H1 (cell line): ENCODE measurements around the gene ACTR3C. TPM values are rescaled to one million over a fixed set of nuclear protein-coding genes. Genes with fewer than 3 reads are reported as not detected.

Experiments
- CTCF ChIA-PET: fragments of 300-600 bp; sonication (Branson Sonifier 250); formaldehyde crosslinking; loops from one replicate; lab custom pipeline; 2021; ENCODE audit not compliant: partially characterized antibody; lab: Charles Lee
- POLR2A ChIA-PET: fragments of 300-600 bp; sonication (Branson Sonifier 250); formaldehyde crosslinking; loops from one replicate; lab custom pipeline; 2021; ENCODE audit warnings: inconsistent platforms; ENCODE audit not compliant: partially characterized antibody; lab: Charles Lee
- DNase-seq, 2 experiments: peaks; one replicate each; pipeline versions ENCODE4 v3.0.0 to v3.0.0-alpha.2; 2010 to 2022; ENCODE audit warnings: low spot score in 2 of 2, low read depth in 1 of 2, mixed read lengths in 1 of 2
- FAIRE-seq: peaks from 2 replicates; lab custom pipeline; 2011; peaks lifted over from hg19 to GRCh38; lab: Jason Lieb, UNC
- H2AFZ ChIP-seq: 2 replicates; pipeline ENCODE4 v1.8.1; 2012; ENCODE audit warnings: low read length, inconsistent platforms
- H2AK5ac ChIP-seq: 2 replicates; pipeline ENCODE4 v1.6.1; 2013; ENCODE audit warnings: low read depth, low read length
- H2BK120ac ChIP-seq: replicated peaks from 2 replicates; pipeline ENCODE3; 2013; ENCODE audit warnings: low read depth, low read length, inconsistent platforms
- H2BK12ac ChIP-seq: 2 replicates; pipeline ENCODE4 v1.6.1; 2013; ENCODE audit warnings: low read depth, low read length
- H2BK15ac ChIP-seq: 2 replicates; pipeline ENCODE4 v1.6.1; 2013; ENCODE audit warnings: low read length
- H2BK20ac ChIP-seq: 2 replicates; pipeline ENCODE4 v1.6.1; 2013; ENCODE audit warnings: low read length
- H2BK5ac ChIP-seq: 2 replicates; pipeline ENCODE4 v1.6.1; 2013; ENCODE audit warnings: low read depth, low read length
- H3K14ac ChIP-seq: 2 replicates; pipeline ENCODE4 v1.6.1; 2013; ENCODE audit warnings: inconsistent platforms; ENCODE audit not compliant: insufficient read length
- H3K18ac ChIP-seq: 2 replicates; pipeline ENCODE4 v1.6.1; 2013; ENCODE audit warnings: low read length; ENCODE audit errors: extremely low read depth
- H3K23ac ChIP-seq: 2 replicates; pipeline ENCODE4 v1.6.1; 2013; ENCODE audit warnings: inconsistent platforms; ENCODE audit not compliant: insufficient read length
- H3K23me2 ChIP-seq: 2 replicates; pipeline ENCODE4 v1.6.1; 2013; ENCODE audit warnings: low read depth, low read length
- H3K27ac ChIP-seq: 2 replicates; pipeline ENCODE4 v1.6.1; 2011; ENCODE audit warnings: low read depth, low read length, inconsistent platforms
- H3K27me3 ChIP-seq, 4 experiments: replicated peaks in 1 of 4; 1 replicate in 1 of 4; 2 replicates in 3 of 4; pipeline versions ENCODE4 v1.6.1 to v1.8.1; 2011 to 2013; ENCODE audit warnings: low read length in 3 of 4, mild to moderate bottlenecking in 3 of 4, inconsistent platforms in 2 of 4, mixed read lengths in 2 of 4, moderate library complexity in 1 of 4; ENCODE audit not compliant: control insufficient read depth in 3 of 4, insufficient read depth in 3 of 4; ENCODE audit errors: extremely low read depth in 1 of 4
- H3K36me3 ChIP-seq, 4 experiments: 2 replicates each; pipeline versions ENCODE4 v1.6.1 to v1.8.1; 2011 to 2013; ENCODE audit warnings: mild to moderate bottlenecking in 4 of 4, low read length in 3 of 4, moderate library complexity in 2 of 4, control low read depth in 1 of 4, inconsistent platforms in 1 of 4; ENCODE audit not compliant: insufficient read depth in 4 of 4, control insufficient read depth in 2 of 4
- H3K4ac ChIP-seq: replicated peaks from 2 replicates; pipeline ENCODE3; 2013; ENCODE audit warnings: low read length, low read depth, mixed read lengths, inconsistent platforms; ENCODE audit not compliant: insufficient read length
- H3K4me1 ChIP-seq, 4 experiments: replicated peaks in 1 of 4; 1 replicate in 1 of 4; 2 replicates in 3 of 4; pipeline versions ENCODE4 v1.6.1 to v1.8.1; 2011 to 2013; ENCODE audit warnings: low read length in 3 of 4, inconsistent platforms in 2 of 4, mixed read lengths in 1 of 4; ENCODE audit not compliant: insufficient read depth in 4 of 4, control insufficient read depth in 3 of 4
- H3K4me2 ChIP-seq, 2 experiments: 2 replicates each; pipeline versions ENCODE4 v1.6.1 to v1.8.1; 2011 to 2013; ENCODE audit warnings: low read depth in 2 of 2, low read length in 2 of 2, control low read depth in 1 of 2, inconsistent platforms in 1 of 2, mild to moderate bottlenecking in 1 of 2; ENCODE audit not compliant: insufficient read depth in 1 of 2
- H3K4me3 ChIP-seq, 4 experiments: fragments of 200-600, 300-600 bp in 1 of 4; sonication (generic), shearing (Covaris generic), sonication (Bioruptor Twin) in 1 of 4; 2 replicates each; pipeline versions ENCODE4 v1.5.1 to v1.8.1; 2011 to 2016; ENCODE audit warnings: low read length in 4 of 4, low read depth in 3 of 4, control low read depth in 2 of 4, inconsistent platforms in 2 of 4, mild to moderate bottlenecking in 2 of 4, mixed read lengths in 1 of 4, moderate library complexity in 1 of 4; ENCODE audit not compliant: insufficient read depth in 2 of 4; ENCODE audit errors: extremely low read depth in 1 of 4
- H3K56ac ChIP-seq: replicated peaks from 2 replicates; pipeline ENCODE3; 2013; ENCODE audit warnings: low read depth, mild to moderate bottlenecking, mixed read lengths, low read length, inconsistent platforms; ENCODE audit not compliant: insufficient read length
- H3K79me1 ChIP-seq: 2 replicates; pipeline ENCODE4 v1.6.1; 2013; ENCODE audit warnings: low read depth, low read length, control low read depth
- H3K79me2 ChIP-seq, 2 experiments: 2 replicates each; pipeline versions ENCODE4 v1.6.1 to v1.8.1; 2012 to 2013; ENCODE audit warnings: low read length in 2 of 2, mild to moderate bottlenecking in 2 of 2, inconsistent platforms in 1 of 2; ENCODE audit not compliant: insufficient read depth in 2 of 2, control insufficient read depth in 1 of 2
- H3K9ac ChIP-seq, 4 experiments: replicated peaks in 1 of 4; 1 replicate in 1 of 4; 2 replicates in 3 of 4; pipeline versions ENCODE4 v1.6.1 to v1.8.1; 2011 to 2013; ENCODE audit warnings: low read depth in 3 of 4, low read length in 3 of 4, control low read depth in 2 of 4, mild to moderate bottlenecking in 2 of 4, moderate library complexity in 2 of 4, inconsistent platforms in 1 of 4; ENCODE audit errors: extremely low read depth in 1 of 4
- H3K9me3 ChIP-seq, 2 experiments: 2 replicates each; pipeline versions ENCODE4 v1.6.1 to v1.8.1; 2012 to 2013; ENCODE audit warnings: mild to moderate bottlenecking in 2 of 2, moderate library complexity in 2 of 2, control low read depth in 1 of 2, inconsistent platforms in 1 of 2, low read depth in 1 of 2, low read length in 1 of 2, mixed read lengths in 1 of 2; ENCODE audit not compliant: insufficient read depth in 2 of 2
- H4K20me1 ChIP-seq, 2 experiments: replicated peaks in 1 of 2; 2 replicates each; pipeline versions ENCODE3 to v1.8.1; 2011 to 2013; ENCODE audit warnings: inconsistent platforms in 2 of 2, low read length in 2 of 2, mild to moderate bottlenecking in 1 of 2; ENCODE audit not compliant: insufficient read depth in 2 of 2, control insufficient read depth in 1 of 2
- H4K5ac ChIP-seq: 2 replicates; pipeline ENCODE4 v1.6.1; 2013; ENCODE audit warnings: low read length, low read depth, mixed read lengths, inconsistent platforms; ENCODE audit not compliant: insufficient read length
- H4K8ac ChIP-seq: 2 replicates; pipeline ENCODE4 v1.8.0; 2013; ENCODE audit warnings: mild to moderate bottlenecking, moderate library complexity, low read length, inconsistent platforms; ENCODE audit not compliant: insufficient read depth; ENCODE audit errors: extremely low read depth
- H4K91ac ChIP-seq: replicated peaks from 2 replicates; pipeline ENCODE3; 2013; ENCODE audit warnings: low read length, mixed read lengths, inconsistent platforms; ENCODE audit not compliant: insufficient read length
- BCL11A ChIP-seq, 2 experiments: IDR thresholded peaks; one replicate each; pipeline ENCODE4 v1.6.1; 2011; ENCODE audit warnings: low read depth in 2 of 2, low read length in 2 of 2, mild to moderate bottlenecking in 2 of 2
- BRCA1 ChIP-seq: IDR thresholded peaks from 2 replicates; pipeline ENCODE4 v1.6.1; 2012; ENCODE audit warnings: low read depth, low read length, improper control_type of control experiment
- CBX5 ChIP-seq: fragments of 300-800, 300-1000 bp; sonication (generic); IDR thresholded peaks from 2 replicates; pipeline ENCODE4 v1.7.1; 2016; ENCODE audit warnings: antibody characterized with exemption, low read length, low read depth
- CHD1 ChIP-seq: IDR thresholded peaks from 2 replicates; pipeline ENCODE4 v1.6.1; 2012; ENCODE audit warnings: low read depth, low read length, improper control_type of control experiment
- HDAC2 ChIP-seq, 2 experiments: fragments of 300-600 bp in 1 of 2; sonication (generic) in 1 of 2; IDR thresholded peaks; 2 replicates each; pipeline ENCODE4 v1.6.1; 2011 to 2012; ENCODE audit warnings: low read depth in 2 of 2, low read length in 2 of 2, mild to moderate bottlenecking in 2 of 2, moderate library complexity in 2 of 2, borderline replicate concordance in 1 of 2, inconsistent platforms in 1 of 2
- POLR2A ChIP-seq, 2 experiments: IDR thresholded peaks; 1 replicate in 1 of 2; 2 replicates in 1 of 2; pipeline ENCODE4 v1.6.1; 2011; ENCODE audit warnings: low read depth in 2 of 2, low read length in 2 of 2, mild to moderate bottlenecking in 2 of 2; ENCODE audit errors: control extremely low read depth in 1 of 2
- RFX5 ChIP-seq: IDR thresholded peaks from 2 replicates; pipeline ENCODE4 v1.6.1; 2011; ENCODE audit warnings: low read depth, low read length, improper control_type of control experiment, borderline replicate concordance
- SIRT6 ChIP-seq: IDR thresholded peaks from one replicate; pipeline ENCODE4 v1.7.1; 2012; ENCODE audit warnings: low read length, inconsistent platforms
- TEAD4 ChIP-seq: IDR thresholded peaks from 2 replicates; pipeline ENCODE4 v1.6.1; 2012; ENCODE audit warnings: low read depth, low read length, inconsistent platforms, mixed read lengths
- WGBS, 2 experiments: shearing (Covaris generic) in 1 of 2; methylation state at CpG; one replicate each; pipeline versions ENCODE4 v1.1.6 to v1.1.7; 2013 to 2015; ENCODE audit warnings: low lambda C conversion rate in 2 of 2, mixed read lengths in 2 of 2, inconsistent platforms in 1 of 2, low coverage in 1 of 2, missing lambda C conversion rate in 1 of 2; ENCODE audit not compliant: insufficient replicate concordance in 2 of 2, insufficient coverage in 1 of 2, insufficient read length in 1 of 2; ENCODE audit errors: extremely low coverage in 1 of 2, missing lambda C conversion rate in 1 of 2; 5-methylcytosine and 5-hydroxymethylcytosine counted together
- polyA plus RNA-seq, 7 experiments: library from polyadenylated mRNA; depleted of rRNA in 3 of 7; stranded (reverse) in 5 of 7; unstranded in 2 of 7; fragments of >200 nt in 5 of 7; fragments of 200-250 nt in 2 of 7; gene quantifications; 1 replicate in 5 of 7; 2 replicates in 1 of 7; 4 replicates in 1 of 7; pipeline versions ENCODE4 v1.2.1 to v1.2.3, GENCODE V29; 2011 to 2013; ENCODE audit warnings: missing spikeins in 2 of 7, mixed read lengths in 2 of 7
- total RNA-seq: library from RNA; stranded (reverse); fragmentation: NEBNext Ultra II Directional; extraction: Animal tissue kit (Norgen Biotek cat#: 25700); gene quantifications from 2 replicates; pipeline ENCODE4 v1.2.1, GENCODE V29; 2021
- TF ChIP-seq, protein P1 (sequence below): IDR thresholded peaks from 2 replicates; pipeline ENCODE4 v1.6.1; 2012; ENCODE audit warnings: low read length, inconsistent platforms
- TF ChIP-seq, protein P2 (sequence below): IDR thresholded peaks from 2 replicates; pipeline ENCODE4 v1.6.1; 2012; ENCODE audit warnings: inconsistent platforms

ACTR3C gene
- total and polyA plus RNA-seq, 2 of the 8 experiments (the other 6 are each of a cell fraction or from before 2014, with no cell fraction given): 1.5 TPM; not detected in 1

GRCh38 chr7:150340875-150341262 lies 17.5 kb upstream of the ACTR3C start:
- ChIA-PET POLR2A (interaction anchor here (1.3 to 7.6 kb wide), 7 partner anchors 9 to 77 kb away, joined by 3 to 76 read pairs (median 9); partner anchors contain the start of gene REPIN1), CTCF (interaction anchor here (0.6 to 1.7 kb wide), 5 partner anchors 15 to 404 kb away, joined by 3 to 5 read pairs (median 4); no protein-coding TSS in a partner anchor)
- WGBS, 2 experiments: 0% methylated on average over 6 of the region's 29 CpGs; no CpG with 5 or more reads in 1 of the 2 experiments
- no peak for TF ChIP-seq TEAD4
- no peak for TF ChIP-seq SIRT6
- TF ChIP-seq BCL11A (IDR thresholded peaks at IDR 0.05; ENCODE audit: low read depth in 2 of 2, low read length in 2 of 2): no peak
- 0 out of 4 replicates have a peak, but pooled peaks of 1 of the 2 experiments have one; percentile 12 for TF ChIP-seq HDAC2 (IDR thresholded peaks at IDR 0.05; ENCODE audit: borderline replicate concordance in 1 of 2, low read depth in 2 of 2, low read length in 2 of 2)
- no peak for TF ChIP-seq RFX5
- TF ChIP-seq, protein P1, sequence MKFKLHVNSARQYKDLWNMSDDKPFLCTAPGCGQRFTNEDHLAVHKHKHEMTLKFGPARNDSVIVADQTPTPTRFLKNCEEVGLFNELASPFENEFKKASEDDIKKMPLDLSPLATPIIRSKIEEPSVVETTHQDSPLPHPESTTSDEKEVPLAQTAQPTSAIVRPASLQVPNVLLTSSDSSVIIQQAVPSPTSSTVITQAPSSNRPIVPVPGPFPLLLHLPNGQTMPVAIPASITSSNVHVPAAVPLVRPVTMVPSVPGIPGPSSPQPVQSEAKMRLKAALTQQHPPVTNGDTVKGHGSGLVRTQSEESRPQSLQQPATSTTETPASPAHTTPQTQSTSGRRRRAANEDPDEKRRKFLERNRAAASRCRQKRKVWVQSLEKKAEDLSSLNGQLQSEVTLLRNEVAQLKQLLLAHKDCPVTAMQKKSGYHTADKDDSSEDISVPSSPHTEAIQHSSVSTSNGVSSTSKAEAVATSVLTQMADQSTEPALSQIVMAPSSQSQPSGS: no peak
- no peak for TF ChIP-seq POLR2A (IDR thresholded peaks at IDR 0.05; ENCODE audit: control extremely low read depth in 1 of 2, low read depth in 2 of 2, low read length in 2 of 2)
- TF ChIP-seq CHD1: no peak
- TF ChIP-seq, protein P2, sequence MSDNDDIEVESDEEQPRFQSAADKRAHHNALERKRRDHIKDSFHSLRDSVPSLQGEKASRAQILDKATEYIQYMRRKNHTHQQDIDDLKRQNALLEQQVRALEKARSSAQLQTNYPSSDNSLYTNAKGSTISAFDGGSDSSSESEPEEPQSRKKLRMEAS: no peak; the same call in 1 of the 2 replicates
- no peak for TF ChIP-seq BRCA1
- no peak for TF ChIP-seq CBX5

More at GRCh38 chr7:150340875-150341262, 17.5 kb upstream of the ACTR3C start:
- Histone ChIP-seq H2BK20ac (no peak overlapping the region; the same call in 1 of the 2 replicates), H2AFZ (no peak overlapping the region), H4K91ac (peak overlapping the region; percentile 44), H3K56ac (peak overlapping the region; percentile 18), H3K36me3 (peaks cover 0 to 25% (median 6%) of the 10 kb centered on the region in 4 experiments; a peak in 4 of 8 replicates), H3K79me2 (peaks cover 0 to 22% of the 10 kb centered on the region in 2 experiments; a peak in 2 of 4 replicates), H3K4me3 (peak overlapping the region; percentile 84 to 94 (median 85)), H3K23ac (no peak overlapping the region), H3K27ac (no peak overlapping the region), H3K18ac (peak overlapping the region; percentile 66), H4K8ac (peak overlapping the region; percentile 73), H4K5ac (no peak overlapping the region), H2BK5ac (peak overlapping the region; percentile 80; the same call in 1 of the 2 replicates), H4K20me1 (peaks cover 9 to 18% of the 10 kb centered on the region in 2 experiments), H3K14ac (no peak overlapping the region), H3K4me2 (peak overlapping the region; percentile 95 to 98), H2BK15ac (no peak overlapping the region), H3K4ac (peak overlapping the region; percentile 73), H3K23me2 (peaks cover 17% of the 10 kb centered on the region), H3K79me1 (peaks cover 6% of the 10 kb centered on the region), H3K27me3 (peaks cover 0 to 26% (median 20%) of the 10 kb centered on the region in 4 experiments; a peak in 6 of 7 replicates), H2BK12ac (no peak overlapping the region), H3K9me3 (peaks cover 0 to 11% of the 10 kb centered on the region in 2 experiments; a peak in 2 of 4 replicates), H3K4me1 (peaks cover 9 to 58% (median 32%) of the 10 kb centered on the region in 4 experiments), H3K9ac (peak overlapping the region; percentile 44 to 75 (median 54)), H2BK120ac (no peak overlapping the region), H2AK5ac (no peak overlapping the region)
- DNase-seq: no peak
- FAIRE-seq: no peak
